ENCODE results near the gene SYT15. TPM values are rescaled to one million over a fixed set of nuclear protein-coding genes. Genes with fewer than 3 reads are reported as not detected.

SYT15 gene
- total RNA-seq, 1 experiment from 2014 or later = 0.59 TPM

DNA sequence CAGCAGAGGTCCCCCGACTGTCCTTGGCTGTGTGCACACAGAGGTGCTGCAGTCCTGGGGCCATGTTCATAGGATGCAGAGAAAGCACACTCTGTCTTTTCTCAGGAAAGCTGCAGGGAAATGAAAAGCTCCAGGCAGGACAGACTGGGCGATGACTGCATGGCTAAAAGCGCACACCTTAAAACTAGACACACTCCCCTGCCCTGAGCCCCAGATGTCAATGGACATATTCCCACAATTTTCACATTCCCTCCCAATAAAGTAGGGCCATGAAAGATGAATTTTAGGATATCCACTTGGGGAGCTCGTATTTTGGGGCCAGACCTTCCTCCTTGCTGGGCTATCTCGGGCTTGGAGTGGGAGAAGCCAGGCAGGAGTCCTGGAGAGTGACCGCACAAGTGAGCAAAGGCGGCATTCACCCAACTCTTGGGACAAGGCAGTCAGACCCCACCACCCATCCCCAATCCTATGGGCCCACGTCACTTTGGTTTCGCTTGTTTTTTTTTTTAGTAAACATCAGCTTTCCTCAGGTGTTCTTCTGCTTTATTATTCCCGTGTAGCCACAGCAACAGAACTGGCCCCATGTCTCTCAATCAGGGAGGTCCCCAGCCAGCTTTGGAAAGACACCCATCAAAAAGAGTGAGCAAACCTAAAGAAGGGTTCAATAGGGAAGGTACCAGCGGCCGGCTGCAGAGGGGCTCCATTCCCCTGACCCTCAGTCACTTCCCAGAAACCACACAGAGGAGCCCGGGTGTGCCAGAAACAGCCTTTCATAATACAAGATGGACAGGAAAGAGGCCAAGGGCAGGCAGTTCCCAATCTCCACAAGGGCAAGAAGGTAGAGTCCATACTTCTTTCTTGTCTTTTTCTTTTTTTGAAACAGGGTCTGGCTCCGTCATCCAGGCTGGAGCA, 35.2 kb upstream of the SYT15 start:
- no peaks in the 10 kb centered on the region for H3K36me3 Mint-ChIP-seq (ENCODE audit: insufficient read depth in 1 of 3, low read depth in 3 of 3)
- Histone ChIP-seq H3K27ac (ENCODE audit: insufficient read length, low read depth, low read length) (no peak overlapping the region), H2BK12ac (ENCODE audit: insufficient read length, low read depth, low read length) (no peak overlapping the region), H2BK5ac (ENCODE audit: insufficient read length, low read length) (no peak overlapping the region), H3K9me3 (ENCODE audit: control insufficient read depth, low read depth, low read length) (no peaks in the 10 kb centered on the region), H3K4me2 (ENCODE audit: insufficient read depth, insufficient read length, low read length) (no peak overlapping the region), H3K18ac (ENCODE audit: insufficient read length, low read depth, low read length) (no peak overlapping the region), H3K56ac (ENCODE audit: insufficient read length, low read depth, low read length) (no peak overlapping the region), H3K23ac (ENCODE audit: insufficient read length, low read depth, low read length) (no peak overlapping the region), H3K14ac (ENCODE audit: insufficient read depth, low read length) (no peak overlapping the region), H2BK120ac (ENCODE audit: low read depth, low read length, poor library complexity, severe bottlenecking) (no peak overlapping the region), H4K20me1 (ENCODE audit: control insufficient read depth, insufficient read depth, insufficient read length) (no peaks in the 10 kb centered on the region), H4K91ac (ENCODE audit: insufficient read length, low read depth, low read length) (no peak overlapping the region), H3K23me2 (ENCODE audit: insufficient read length, low read depth, low read length, poor library complexity, severe bottlenecking) (peaks cover 3% of the 10 kb centered on the region), H2BK15ac (ENCODE audit: low read depth, low read length) (no peak overlapping the region), H3K9ac (ENCODE audit: extremely low read depth, insufficient read length, low read length) (no peak overlapping the region), H3K79me2 (ENCODE audit: insufficient read depth, low read length) (no peaks in the 10 kb centered on the region), H2BK20ac (ENCODE audit: low read depth, low read length, poor library complexity, severe bottlenecking) (no peak overlapping the region), H3K4ac (ENCODE audit: low read depth, low read length) (no peak overlapping the region), H3K27me3 (ENCODE audit: insufficient read depth, low read length) (no peaks in the 10 kb centered on the region; the same call in 1 of the 2 replicates), H4K5ac (ENCODE audit: insufficient read length, low read depth, low read length) (no peak overlapping the region), H2AK5ac (ENCODE audit: insufficient read length, low read length) (no peak overlapping the region), H2AFZ (ENCODE audit: low read length) (no peak overlapping the region), H3K79me1 (ENCODE audit: insufficient read depth, low read depth, low read length, poor library complexity, severe bottlenecking) (no peaks in the 10 kb centered on the region), H3K4me1 (ENCODE audit: insufficient read depth, low read length) (peaks cover 8% of the 10 kb centered on the region; the same call in 1 of the 2 replicates), H3T11ph (ENCODE audit: low read length) (no peak overlapping the region), H4K8ac (replicated peaks; ENCODE audit: insufficient read length, low read depth, low read length) (no peak overlapping the region)
- peaks cover 31 to 37% of the 10 kb centered on the region in 2 experiments for H3K4me1 Mint-ChIP-seq
- no peaks in the 10 kb centered on the region for H3K9me3 Mint-ChIP-seq
- H3K27me3 Mint-ChIP-seq (ENCODE audit: low read depth) = peaks cover 25% of the 10 kb centered on the region
- WGBS (ENCODE audit: extremely low coverage, insufficient read length, low lambda C conversion rate) = no CpG with 5 or more reads among the region's 14 CpGs
- TF ChIP-seq, protein P1, sequence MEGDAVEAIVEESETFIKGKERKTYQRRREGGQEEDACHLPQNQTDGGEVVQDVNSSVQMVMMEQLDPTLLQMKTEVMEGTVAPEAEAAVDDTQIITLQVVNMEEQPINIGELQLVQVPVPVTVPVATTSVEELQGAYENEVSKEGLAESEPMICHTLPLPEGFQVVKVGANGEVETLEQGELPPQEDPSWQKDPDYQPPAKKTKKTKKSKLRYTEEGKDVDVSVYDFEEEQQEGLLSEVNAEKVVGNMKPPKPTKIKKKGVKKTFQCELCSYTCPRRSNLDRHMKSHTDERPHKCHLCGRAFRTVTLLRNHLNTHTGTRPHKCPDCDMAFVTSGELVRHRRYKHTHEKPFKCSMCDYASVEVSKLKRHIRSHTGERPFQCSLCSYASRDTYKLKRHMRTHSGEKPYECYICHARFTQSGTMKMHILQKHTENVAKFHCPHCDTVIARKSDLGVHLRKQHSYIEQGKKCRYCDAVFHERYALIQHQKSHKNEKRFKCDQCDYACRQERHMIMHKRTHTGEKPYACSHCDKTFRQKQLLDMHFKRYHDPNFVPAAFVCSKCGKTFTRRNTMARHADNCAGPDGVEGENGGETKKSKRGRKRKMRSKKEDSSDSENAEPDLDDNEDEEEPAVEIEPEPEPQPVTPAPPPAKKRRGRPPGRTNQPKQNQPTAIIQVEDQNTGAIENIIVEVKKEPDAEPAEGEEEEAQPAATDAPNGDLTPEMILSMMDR (conservative IDR thresholded peaks at IDR 0.05) = no peak
- no peak overlapping the region for H3K27ac Mint-ChIP-seq
- H3K4me3 Mint-ChIP-seq = no peak overlapping the region
- DNase-seq = no peak
